Memory B cell (primary cell): ENCODE measurements around the gene GPC6.

Experiments used
- ATAC-seq: fragments of 150-1000 bp; cut with Tn5 transposase; 2 replicates; pipeline ENCODE4 v1.10.0; 2021; ENCODE audit warnings: low read depth, mild to moderate bottlenecking, moderate library complexity
- DNase-seq, 2 donors: peaks; one replicate each; pipeline ENCODE4 v3.0.0; 2022; ENCODE audit warnings: low spot score in 2 of 2
- H3K27ac Mint-ChIP-seq: one replicate; pipeline ENCODE4 v1.8.0; 2022; ENCODE audit warnings: mild to moderate bottlenecking, moderate library complexity, mixed read lengths
- H3K27me3 Mint-ChIP-seq: one replicate; pipeline ENCODE4 v1.8.0; 2022; ENCODE audit warnings: mixed read lengths
- H3K36me3 Mint-ChIP-seq: one replicate; pipeline ENCODE4 v1.8.0; 2022; ENCODE audit warnings: mild to moderate bottlenecking, mixed read lengths
- H3K4me1 Mint-ChIP-seq: one replicate; pipeline ENCODE4 v1.8.0; 2022; ENCODE audit warnings: mixed read lengths
- H3K4me3 Mint-ChIP-seq: one replicate; pipeline ENCODE4 v1.8.0; 2022; ENCODE audit warnings: mild to moderate bottlenecking, moderate library complexity, mixed read lengths
- H3K9me3 Mint-ChIP-seq: one replicate; pipeline ENCODE4 v1.8.0; 2022; ENCODE audit warnings: mixed read lengths

The GPC6 gene

DNA sequence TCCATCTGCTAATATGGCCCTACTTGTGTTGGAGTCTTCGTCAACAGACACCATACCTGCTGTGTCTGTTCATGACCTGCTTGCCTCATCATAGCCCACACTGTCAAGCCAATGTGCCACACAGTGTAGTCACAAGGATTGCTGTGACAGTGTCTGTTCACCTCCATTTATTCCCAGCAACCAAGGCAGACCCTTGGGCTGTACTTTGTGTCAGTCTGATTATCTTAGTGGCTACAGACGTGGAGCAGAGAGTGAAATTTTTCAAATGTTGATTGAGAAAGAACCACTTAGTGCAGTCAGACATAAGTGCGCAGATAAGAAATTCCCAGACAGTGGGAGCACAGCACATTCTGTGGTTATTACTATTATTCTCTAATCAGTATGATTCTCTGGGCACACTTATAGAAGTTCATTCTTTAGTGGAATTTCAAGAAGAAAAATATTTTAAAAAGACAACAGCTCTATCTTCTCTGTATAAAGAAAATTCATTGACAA, 184.6 kb downstream of the GPC6 start:
- H3K27ac Mint-ChIP-seq: no peak overlapping the region
- DNase-seq (no peak), ATAC-seq (no peak)
- no peaks in the 10 kb centered on the region for H3K36me3 Mint-ChIP-seq
- H3K27me3 Mint-ChIP-seq: no peaks in the 10 kb centered on the region
- H3K4me3 Mint-ChIP-seq: no peak overlapping the region
- H3K9me3 Mint-ChIP-seq: peaks cover 5% of the 10 kb centered on the region
- H3K4me1 Mint-ChIP-seq: no peaks in the 10 kb centered on the region

DNA sequence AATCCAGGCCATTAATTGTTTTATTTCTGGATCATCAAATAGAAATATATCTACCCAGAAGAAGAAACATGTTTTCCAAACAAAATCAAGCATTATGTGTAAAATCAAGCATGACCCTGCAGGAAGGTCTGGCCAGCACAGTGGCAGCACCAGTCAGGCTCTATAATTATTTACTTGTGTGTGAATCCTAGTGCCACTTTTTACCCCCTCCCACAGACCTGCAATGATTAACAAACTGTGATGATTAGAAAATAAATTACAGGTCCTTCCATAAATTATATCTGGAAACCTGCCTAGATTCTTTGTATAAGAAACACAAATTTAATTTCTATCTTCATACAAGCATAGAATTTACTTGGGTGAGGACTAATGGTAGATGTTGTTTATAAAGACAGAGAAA, 186.1 kb downstream of the GPC6 start:
- Mint-ChIP-seq H3K36me3 (no peaks in the 10 kb centered on the region), H3K4me1 (no peaks in the 10 kb centered on the region), H3K9me3 (peaks cover 5% of the 10 kb centered on the region), H3K27ac (no peak overlapping the region), H3K4me3 (no peak overlapping the region), H3K27me3 (no peaks in the 10 kb centered on the region)
- no peak for ATAC-seq
- no peak for DNase-seq

DNA sequence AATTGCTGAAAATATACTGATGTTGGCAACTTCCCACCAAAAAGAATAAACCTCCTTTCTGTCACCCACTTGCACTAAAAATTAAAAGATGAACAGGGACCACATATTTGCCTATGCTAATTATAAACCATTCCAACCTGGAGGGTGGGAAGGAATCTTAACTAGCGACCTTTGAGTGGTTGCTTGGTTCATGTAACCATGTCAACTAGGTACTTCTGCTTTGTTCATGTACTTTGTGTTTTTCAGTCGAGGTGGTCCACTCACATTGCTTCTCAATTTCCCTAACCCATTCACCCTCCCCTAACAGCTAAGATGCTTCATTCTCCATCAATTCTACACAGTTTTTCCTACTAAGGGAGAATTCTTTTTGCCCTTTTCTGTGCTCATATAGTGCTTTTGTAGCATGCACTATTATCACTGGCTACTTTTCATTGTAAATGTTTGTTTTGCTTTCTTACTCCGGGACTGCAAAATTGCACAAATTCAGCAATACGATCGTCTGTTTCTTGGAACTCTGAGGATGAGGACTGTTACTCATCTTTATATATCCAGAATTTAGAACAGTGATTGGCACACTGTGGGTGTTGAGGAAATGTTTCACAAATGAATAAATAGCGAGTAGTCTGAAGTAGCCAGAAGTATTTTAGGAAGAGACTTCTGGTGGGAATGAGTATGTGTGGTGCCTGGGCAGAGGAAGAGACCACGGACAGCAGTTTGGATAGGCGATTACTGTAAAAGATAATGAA, 187.5 kb downstream of the GPC6 start:
- DNase-seq: no peak
- Mint-ChIP-seq H3K4me1 (no peaks in the 10 kb centered on the region), H3K36me3 (no peaks in the 10 kb centered on the region), H3K27ac (no peak overlapping the region), H3K27me3 (no peaks in the 10 kb centered on the region), H3K9me3 (peaks cover 5% of the 10 kb centered on the region), H3K4me3 (no peak overlapping the region)
- ATAC-seq: no peak

DNA sequence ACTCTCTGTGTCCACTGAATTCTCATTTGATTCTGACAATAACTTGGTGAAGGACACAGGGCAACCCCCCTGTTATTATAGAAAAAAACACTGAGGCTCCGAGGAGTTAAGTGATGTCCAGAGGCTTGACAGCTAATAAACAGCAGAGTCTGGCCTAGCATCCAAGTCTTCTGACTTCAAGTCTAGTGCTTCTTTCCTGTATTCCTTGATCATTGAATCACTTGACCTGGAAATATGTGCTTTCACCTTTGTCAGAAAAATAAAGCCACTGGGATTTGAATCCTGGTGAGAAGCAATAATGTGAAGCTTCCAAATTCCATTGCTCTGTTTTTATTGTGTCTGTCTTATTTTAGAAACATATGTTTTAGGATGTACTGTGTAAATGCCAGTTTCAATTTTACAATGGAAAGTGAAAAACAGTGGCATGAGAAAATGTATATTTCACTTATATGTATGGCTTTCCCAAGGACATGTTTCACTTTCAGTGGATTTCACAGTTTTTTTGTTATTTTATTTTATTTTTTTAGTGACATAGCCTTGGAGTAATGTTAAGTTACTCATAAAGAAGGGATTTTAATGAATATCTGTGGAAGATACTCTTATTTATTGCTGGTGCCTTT, 190.2 kb downstream of the GPC6 start:
- Mint-ChIP-seq H3K36me3 (no peaks in the 10 kb centered on the region), H3K27me3 (no peaks in the 10 kb centered on the region), H3K9me3 (peaks cover 11% of the 10 kb centered on the region), H3K4me1 (no peaks in the 10 kb centered on the region), H3K27ac (no peak overlapping the region), H3K4me3 (no peak overlapping the region)
- no peak for DNase-seq
- ATAC-seq: no peak

DNA sequence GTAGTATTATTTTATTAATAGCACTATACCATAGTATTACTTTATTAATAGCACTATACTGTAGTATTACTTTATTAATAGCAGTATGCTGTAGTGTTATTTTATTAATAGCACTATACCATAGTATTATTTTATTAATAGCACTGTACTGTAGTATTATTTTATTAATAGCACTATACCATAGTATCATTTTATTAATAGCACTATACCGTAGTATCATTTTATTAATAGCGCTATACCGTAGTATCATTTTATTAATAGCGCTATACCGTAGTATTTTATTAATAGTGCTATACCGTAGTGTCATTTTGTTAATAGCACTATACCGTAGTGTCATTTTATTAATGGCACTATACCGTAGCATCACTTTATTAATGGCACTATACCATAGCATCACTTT, 191.8 kb downstream of the GPC6 start:
- Mint-ChIP-seq H3K4me3 (no peak overlapping the region), H3K36me3 (no peaks in the 10 kb centered on the region), H3K27me3 (no peaks in the 10 kb centered on the region), H3K9me3 (peaks cover 11% of the 10 kb centered on the region), H3K4me1 (no peaks in the 10 kb centered on the region), H3K27ac (no peak overlapping the region)
- ATAC-seq: no peak
- DNase-seq: no peak

DNA sequence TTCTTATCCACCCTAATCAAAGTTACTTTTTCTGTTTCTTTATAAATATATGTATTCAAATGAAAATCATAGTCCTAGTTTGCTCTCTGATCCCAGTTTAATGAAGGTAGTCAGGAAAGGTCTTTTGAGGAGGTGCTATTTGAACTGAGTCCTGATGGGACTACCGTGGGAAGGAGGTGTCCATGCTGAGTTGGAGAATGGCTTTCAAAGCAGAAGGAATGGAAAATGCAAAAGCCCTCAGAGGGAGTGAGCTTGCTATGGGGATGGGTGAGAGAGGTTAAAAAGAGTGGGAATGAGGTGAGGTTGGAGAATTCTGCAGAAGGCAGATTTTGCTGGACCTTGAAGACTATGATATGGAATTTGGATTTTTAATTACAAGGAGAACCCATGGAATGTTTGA, 193.6 kb downstream of the GPC6 start:
- Mint-ChIP-seq H3K4me3 (no peak overlapping the region), H3K4me1 (no peaks in the 10 kb centered on the region), H3K9me3 (peaks cover 5% of the 10 kb centered on the region), H3K27ac (no peak overlapping the region), H3K27me3 (no peaks in the 10 kb centered on the region), H3K36me3 (no peaks in the 10 kb centered on the region)
- ATAC-seq (no peak), DNase-seq (no peak)

- no peaks in the 10 kb centered on the region for H3K36me3 Mint-ChIP-seq
- DNase-seq: no peak
- no peaks in the 10 kb centered on the region for H3K27me3 Mint-ChIP-seq
- H3K9me3 Mint-ChIP-seq: peaks cover 5% of the 10 kb centered on the region
- H3K4me1 Mint-ChIP-seq: no peaks in the 10 kb centered on the region
- no peak overlapping the region for H3K4me3 Mint-ChIP-seq
- H3K27ac Mint-ChIP-seq: no peak overlapping the region
- ATAC-seq: no peak
Observed at GRCh38 chr13:93420887-93421286, 194.3 kb downstream of the GPC6 start.

DNA sequence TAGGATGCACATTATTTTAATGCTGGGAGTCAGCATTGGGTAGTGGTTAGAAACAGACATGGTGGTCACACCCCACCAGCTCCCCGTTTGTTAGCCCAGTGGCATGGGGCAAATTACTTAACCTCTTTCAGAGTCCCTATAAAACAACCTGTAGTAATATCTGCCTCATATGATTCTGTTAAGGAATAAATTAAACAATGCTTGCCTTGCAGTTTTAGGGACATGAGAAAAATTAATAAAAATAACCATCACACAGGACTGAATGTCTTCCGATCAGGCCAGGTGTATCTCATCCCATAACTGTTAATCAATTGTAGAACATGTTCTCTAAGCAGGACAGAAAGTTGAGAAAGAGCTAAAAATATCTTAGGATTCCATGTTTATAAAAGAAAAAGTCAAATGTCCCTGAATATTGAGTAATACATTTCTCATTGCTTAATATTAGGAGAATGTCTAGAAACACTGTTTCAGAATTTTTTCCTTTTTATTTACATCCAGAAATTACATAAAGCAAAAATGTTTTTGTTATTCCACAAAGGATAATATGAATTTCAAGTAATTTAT, 196.5 kb downstream of the GPC6 start:
- Mint-ChIP-seq H3K27ac (no peak overlapping the region), H3K9me3 (peaks cover 8% of the 10 kb centered on the region), H3K27me3 (no peaks in the 10 kb centered on the region), H3K4me1 (no peaks in the 10 kb centered on the region), H3K4me3 (no peak overlapping the region), H3K36me3 (no peaks in the 10 kb centered on the region)
- ATAC-seq (no peak), DNase-seq (no peak)

GRCh38 chr13:93425411-93425810, 198.8 kb downstream of the GPC6 start:
- no peaks in the 10 kb centered on the region for H3K27me3 Mint-ChIP-seq
- H3K4me3 Mint-ChIP-seq: no peak overlapping the region
- no peak for ATAC-seq
- H3K36me3 Mint-ChIP-seq: no peaks in the 10 kb centered on the region
- H3K4me1 Mint-ChIP-seq: no peaks in the 10 kb centered on the region
- no peak for DNase-seq
- H3K27ac Mint-ChIP-seq: no peak overlapping the region
- peaks cover 5% of the 10 kb centered on the region for H3K9me3 Mint-ChIP-seq

GRCh38 chr13:93430381-93430780, 203.8 kb downstream of the GPC6 start:
- H3K27me3 Mint-ChIP-seq: no peaks in the 10 kb centered on the region
- peaks cover 4% of the 10 kb centered on the region for H3K9me3 Mint-ChIP-seq
- DNase-seq (no peak), ATAC-seq (no peak)
- H3K4me3 Mint-ChIP-seq: no peak overlapping the region
- no peaks in the 10 kb centered on the region for H3K4me1 Mint-ChIP-seq
- H3K36me3 Mint-ChIP-seq: no peaks in the 10 kb centered on the region
- no peak overlapping the region for H3K27ac Mint-ChIP-seq

- Mint-ChIP-seq H3K4me3 (no peak overlapping the region), H3K27me3 (no peaks in the 10 kb centered on the region), H3K27ac (no peak overlapping the region), H3K9me3 (peaks cover 4% of the 10 kb centered on the region), H3K36me3 (no peaks in the 10 kb centered on the region), H3K4me1 (no peaks in the 10 kb centered on the region)
- no peak for ATAC-seq
- DNase-seq: no peak
Observed at GRCh38 chr13:93435651-93436050, 209.0 kb downstream of the GPC6 start.

DNA sequence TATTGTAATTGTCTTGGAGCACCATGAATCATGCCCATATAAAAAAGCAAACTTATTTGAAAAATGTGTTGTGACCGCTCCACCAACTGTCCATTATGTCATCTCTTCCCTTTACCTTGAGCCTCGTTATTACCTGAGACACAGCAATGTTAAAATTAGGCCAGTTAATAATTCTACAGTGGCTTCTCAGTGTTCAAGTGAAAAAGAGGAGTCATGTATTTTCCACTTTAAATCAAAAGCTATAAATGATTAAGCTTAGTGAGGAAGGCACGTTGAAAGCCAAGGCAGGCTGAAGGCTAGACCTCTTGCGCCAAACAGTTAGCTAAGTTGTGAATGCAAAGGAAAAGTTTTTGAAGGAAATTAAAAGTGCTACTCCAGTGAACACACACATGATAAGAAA, 210.5 kb downstream of the GPC6 start:
- H3K27me3 Mint-ChIP-seq: no peaks in the 10 kb centered on the region
- no peak for ATAC-seq
- no peaks in the 10 kb centered on the region for H3K36me3 Mint-ChIP-seq
- H3K4me1 Mint-ChIP-seq: no peaks in the 10 kb centered on the region
- H3K9me3 Mint-ChIP-seq: peaks cover 6% of the 10 kb centered on the region
- no peak overlapping the region for H3K27ac Mint-ChIP-seq
- no peak for DNase-seq
- no peak overlapping the region for H3K4me3 Mint-ChIP-seq

- no peaks in the 10 kb centered on the region for H3K36me3 Mint-ChIP-seq
- no peak for DNase-seq
- no peaks in the 10 kb centered on the region for H3K27me3 Mint-ChIP-seq
- H3K4me3 Mint-ChIP-seq: no peak overlapping the region
- H3K4me1 Mint-ChIP-seq: no peaks in the 10 kb centered on the region
- H3K9me3 Mint-ChIP-seq: peaks cover 7% of the 10 kb centered on the region
- no peak for ATAC-seq
- no peak overlapping the region for H3K27ac Mint-ChIP-seq
Observed at GRCh38 chr13:93446238-93446637, 219.6 kb downstream of the GPC6 start.

- no peaks in the 10 kb centered on the region for H3K27me3 Mint-ChIP-seq
- no peak overlapping the region for H3K27ac Mint-ChIP-seq
- no peak overlapping the region for H3K4me3 Mint-ChIP-seq
- no peaks in the 10 kb centered on the region for H3K36me3 Mint-ChIP-seq
- DNase-seq (no peak), ATAC-seq (no peak)
- H3K4me1 Mint-ChIP-seq: no peaks in the 10 kb centered on the region
- H3K9me3 Mint-ChIP-seq: peaks cover 4% of the 10 kb centered on the region
Observed at GRCh38 chr13:93450191-93450621, 223.6 kb downstream of the GPC6 start.
